Measurements from ENCODE around the gene GTF2IRD2.
"Not testable (repeated sequence)": the region's sequence is repeated elsewhere in the genome, so short reads cannot be mapped to it uniquely, and the experiment has no call there.

GTF2IRD2 gene

DNA sequence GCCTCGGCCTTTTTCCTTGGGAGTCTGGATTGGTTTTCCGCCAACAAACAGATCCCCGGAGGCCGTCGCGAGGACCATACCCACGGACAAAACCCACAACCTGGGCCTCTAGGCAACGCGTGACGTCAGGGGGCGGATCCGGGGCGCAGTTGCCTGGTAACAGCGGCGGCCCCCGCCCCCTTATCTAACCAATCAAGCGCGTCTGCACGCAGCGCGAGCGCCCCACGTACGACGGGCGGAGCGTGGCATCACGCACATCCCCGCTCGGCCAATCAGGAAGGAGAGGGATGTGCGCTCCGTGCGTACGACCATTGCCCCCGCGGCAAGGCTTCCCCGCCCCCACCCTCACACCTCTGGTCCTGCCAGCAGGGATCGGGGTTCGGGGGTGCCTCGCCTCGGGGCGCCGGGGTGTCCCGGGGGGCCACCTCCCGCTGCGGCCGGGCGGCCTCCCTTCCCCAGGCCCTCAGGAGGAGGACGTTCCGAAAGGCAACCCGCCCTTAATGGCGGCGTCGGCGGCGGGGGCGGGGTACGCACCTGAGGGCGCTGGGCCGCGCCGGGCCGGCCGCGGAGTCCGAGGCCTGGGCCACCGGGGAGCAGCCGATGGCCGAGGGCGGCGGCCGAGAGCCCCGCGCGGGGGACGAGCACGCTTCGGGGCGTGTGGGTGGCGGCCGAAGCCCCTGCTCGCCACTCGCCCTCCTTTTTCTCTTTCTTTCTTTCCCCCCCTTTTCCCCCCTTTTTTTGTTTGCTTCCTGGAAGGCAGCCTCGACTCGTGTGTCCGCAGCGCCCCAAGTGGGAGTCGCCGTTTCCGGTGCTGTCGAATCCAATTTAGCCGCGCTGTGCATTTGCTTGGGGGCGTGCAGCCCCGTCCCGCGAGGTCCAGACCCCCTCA, at the start of gene GTF2IRD2:
Gene GTF2IRD2 (minus strand): TSS at position 773 of the 889 bp plus-strand sequence. CDS start 15,227 bp downstream, outside the sequence.
- H3K4me3 ChIP-seq (ENCODE audit: low read depth, low read length): peak within 1 kb of the TSS; percentile 26; the same call in 1 of the 2 replicates
- DNase-seq (ENCODE audit: low read depth): not testable (repeated sequence)

DNA sequence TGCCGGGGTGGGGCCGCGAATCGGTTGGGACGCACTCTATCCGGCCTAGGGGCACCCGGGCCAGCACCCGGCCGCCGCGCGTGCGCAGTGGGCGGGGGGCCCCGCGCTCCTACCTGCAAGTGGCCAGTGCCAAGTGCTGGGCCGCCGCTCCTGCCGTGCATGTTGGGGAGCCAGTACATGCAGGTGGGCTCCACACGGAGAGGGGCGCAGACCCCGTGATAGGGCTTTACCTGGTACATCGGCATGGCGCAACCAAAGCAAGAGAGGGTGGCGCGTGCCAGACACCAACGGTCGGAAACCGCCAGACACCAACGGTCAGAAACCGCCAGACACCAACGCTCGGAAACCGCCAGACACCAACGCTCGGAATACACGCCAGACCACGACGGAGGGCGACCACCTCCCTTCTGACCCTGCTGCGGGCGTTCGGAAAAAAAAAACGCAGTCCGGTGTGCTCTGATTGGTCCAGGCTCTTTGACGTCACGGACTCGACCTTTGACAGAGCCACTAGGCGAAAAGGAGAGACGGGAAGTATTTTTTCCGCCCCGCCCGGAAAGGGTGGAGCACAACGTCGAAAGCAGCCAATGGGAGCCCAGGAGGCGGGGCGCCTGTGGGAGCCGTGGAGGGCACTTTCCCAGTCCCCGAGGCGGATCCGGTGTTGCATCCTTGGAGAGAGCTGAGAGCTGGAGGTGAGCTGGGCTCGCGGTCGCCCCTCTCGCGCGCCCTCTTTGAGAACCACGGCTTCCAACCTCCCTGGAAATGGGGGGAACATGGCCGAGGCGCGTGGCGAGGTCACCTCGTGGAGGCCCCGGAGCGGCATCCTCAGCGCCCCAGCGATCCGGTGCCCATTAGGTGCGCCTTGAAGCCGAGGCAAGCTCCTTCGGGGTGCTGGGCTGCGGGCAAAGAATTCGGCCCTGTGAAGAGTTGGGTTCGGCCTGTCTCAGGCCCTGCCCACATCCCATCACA, 39.0 kb upstream of the GTF2IRD2 start:
- peak overlapping the region; percentile 58 for H3K4me3 ChIP-seq (ENCODE audit: low read depth, low read length)
- DNase-seq (ENCODE audit: low read depth): peak; percentile 19

DNA sequence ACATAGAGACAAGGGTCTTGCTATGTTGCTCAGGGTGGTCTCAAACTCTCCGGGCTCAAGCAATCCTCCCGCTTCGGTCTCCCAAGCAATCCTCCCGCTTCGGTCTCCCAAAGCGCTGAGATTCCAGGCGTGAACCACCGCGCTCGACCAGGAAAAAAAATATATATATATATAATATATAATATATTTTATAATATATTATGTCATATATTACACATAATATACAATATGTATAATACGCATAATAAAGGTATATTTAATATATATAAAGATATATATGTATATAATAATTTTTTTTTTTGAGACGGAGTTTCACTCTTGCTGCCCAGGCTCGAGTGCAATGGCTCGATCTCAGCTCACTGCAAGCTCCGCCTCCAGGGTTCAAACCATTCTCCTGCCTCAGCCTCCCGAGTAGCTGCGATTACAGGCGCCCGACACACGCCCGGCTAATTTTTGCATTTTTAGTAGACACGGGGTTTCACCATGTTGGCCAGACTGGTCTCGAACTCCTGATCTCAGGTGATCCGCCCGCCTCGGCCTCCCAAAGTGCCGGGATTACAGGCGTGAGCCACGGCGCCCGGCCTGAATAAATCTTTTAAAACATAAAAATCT, 38.2 kb upstream of the GTF2IRD2 start:
- DNase-seq (ENCODE audit: low read depth): not testable (repeated sequence)
- peak overlapping the region; percentile 23; the same call in 1 of the 2 replicates for H3K4me3 ChIP-seq (ENCODE audit: low read depth, low read length)

DNA sequence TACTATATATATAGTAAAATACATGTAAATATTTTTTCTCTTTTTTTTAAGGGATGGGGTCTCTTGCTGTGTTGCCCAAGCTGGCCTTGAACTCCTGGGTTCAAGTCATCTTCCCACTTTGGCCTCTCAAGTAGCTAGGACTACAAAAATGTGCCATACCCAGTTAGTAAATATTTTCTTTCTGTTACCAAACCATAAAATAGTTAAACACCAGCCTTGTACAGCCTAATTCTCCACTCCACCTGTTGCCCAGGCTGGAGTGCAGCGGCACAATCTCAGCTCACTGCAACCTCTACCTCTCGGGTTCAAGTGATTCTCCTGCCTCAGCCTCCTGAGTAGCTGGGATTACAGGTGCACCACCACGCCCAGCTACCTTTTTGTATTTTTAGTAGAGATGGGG, 33.9 kb upstream of the GTF2IRD2 start:
- DNase-seq (ENCODE audit: low read depth); H3K4me3 ChIP-seq (ENCODE audit: low read depth, low read length): not testable (repeated sequence)

GRCh38 chr7:74882110-74882509, 30.7 kb upstream of the GTF2IRD2 start:
- DNase-seq (ENCODE audit: low read depth); H3K4me3 ChIP-seq (ENCODE audit: low read depth, low read length): not testable (repeated sequence)

DNA sequence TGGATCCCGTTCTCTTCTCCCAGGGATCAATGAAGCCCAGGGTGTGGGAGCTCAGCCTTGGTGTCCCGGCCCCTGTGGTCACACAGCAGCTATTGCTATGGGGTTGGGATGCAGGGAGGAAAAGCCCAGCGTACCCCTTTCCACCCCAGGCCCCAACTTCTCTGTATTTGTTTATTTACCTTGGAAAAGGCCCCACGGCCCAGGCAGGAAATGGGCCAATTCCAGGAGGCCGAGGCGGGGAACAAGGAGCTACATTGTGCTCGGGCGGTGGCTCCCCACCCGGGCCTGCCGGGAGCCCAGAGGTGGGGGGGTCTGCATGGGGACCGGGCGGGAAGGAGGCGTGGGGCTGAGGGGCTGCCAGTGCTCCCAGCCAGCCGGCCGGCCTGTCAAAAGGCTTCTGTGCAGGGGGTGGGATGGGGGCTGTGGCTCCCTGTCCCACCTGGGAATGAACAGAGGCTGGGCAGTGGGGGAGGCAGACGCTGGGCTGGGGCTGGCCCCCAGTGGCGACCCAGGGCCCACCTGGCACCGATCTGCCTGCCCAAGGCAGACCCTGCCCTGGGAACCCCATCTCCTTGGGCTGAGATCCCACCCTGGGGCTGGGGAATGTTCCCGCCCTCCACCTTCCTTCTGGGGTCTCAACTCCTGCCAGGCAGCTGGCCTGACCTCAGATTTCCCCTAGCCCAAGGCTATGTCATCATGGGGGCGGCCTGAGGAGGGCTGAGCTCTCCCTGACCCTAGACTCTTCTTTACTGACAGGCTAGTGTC, 23.5 kb upstream of the GTF2IRD2 start:
- DNase-seq (ENCODE audit: low read depth); H3K4me3 ChIP-seq (ENCODE audit: low read depth, low read length): not testable (repeated sequence)

GRCh38 chr7:74874104-74874747, 22.8 kb upstream of the GTF2IRD2 start:
- DNase-seq (ENCODE audit: low read depth); H3K4me3 ChIP-seq (ENCODE audit: low read depth, low read length): not testable (repeated sequence)

DNA sequence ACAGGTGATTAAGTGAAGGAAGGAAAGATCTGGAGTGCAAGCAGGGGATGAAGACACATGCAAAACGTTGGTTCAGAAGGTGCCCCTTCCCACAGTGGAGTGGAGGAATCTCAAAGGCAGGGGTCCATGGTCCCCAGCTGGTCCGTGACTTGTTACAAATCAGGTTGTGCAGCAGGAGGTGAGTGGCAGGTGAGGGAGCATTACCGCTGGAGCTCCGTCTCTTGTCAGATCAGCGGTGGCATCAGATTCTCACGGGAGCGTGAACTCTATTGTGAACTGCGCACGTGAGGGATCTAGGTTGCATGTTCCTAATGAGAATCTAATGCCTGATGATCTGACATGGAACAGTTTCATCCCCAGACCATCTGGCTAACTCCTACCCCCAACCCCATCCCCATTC, 21.1 kb upstream of the GTF2IRD2 start:
- not testable (repeated sequence) for DNase-seq (ENCODE audit: low read depth); H3K4me3 ChIP-seq (ENCODE audit: low read depth, low read length)

DNA sequence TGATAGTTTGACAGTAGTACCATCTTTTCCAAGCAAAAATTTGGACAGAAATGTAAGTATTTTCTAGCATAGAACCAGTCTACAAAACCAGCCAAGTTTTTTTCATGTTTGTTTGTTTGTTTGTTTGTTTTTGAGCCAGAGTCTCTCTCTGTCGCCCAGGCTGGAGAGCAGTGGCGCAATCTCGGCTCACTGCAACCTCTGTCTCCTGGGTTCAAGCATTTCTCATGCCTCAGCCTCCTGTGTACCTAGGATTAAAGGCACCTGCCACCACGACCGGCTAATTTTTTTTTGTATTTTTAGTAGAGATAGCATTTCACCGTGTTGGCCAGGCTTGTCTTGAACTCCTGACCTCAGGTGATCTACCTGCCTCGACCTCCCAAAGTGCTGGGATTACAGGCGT, 14.4 kb upstream of the GTF2IRD2 start:
- DNase-seq (ENCODE audit: low read depth); H3K4me3 ChIP-seq (ENCODE audit: low read depth, low read length): not testable (repeated sequence)

GRCh38 chr7:74849853-74850252, 1.6 kb downstream of the GTF2IRD2 start:
- not testable (repeated sequence) for H3K4me3 ChIP-seq (ENCODE audit: low read depth, low read length); DNase-seq (ENCODE audit: low read depth)

DNA sequence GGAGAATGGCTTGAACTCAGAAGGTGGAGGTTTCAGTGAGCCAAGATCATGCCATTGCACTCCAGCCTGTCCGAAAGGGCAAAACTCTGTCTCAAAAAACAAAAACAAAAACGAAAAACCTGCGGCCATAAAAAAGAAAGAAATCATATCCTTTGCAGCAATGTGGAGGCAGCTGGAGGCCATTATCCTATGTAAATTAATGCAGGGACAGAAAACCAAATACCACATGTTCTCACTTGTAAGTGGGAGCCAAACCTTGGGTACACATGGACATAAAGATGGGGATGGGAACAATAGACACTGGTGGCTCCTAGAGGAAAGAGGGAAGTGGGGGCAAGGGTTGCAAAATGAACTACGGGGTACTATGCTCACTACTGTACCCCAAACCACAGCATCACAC, 21.0 kb downstream of the GTF2IRD2 start:
- H3K4me3 ChIP-seq (ENCODE audit: low read depth, low read length); DNase-seq (ENCODE audit: low read depth): not testable (repeated sequence)

- not testable (repeated sequence) for H3K4me3 ChIP-seq (ENCODE audit: low read depth, low read length)
Observed at GRCh38 chr7:74829959-74830358, 21.4 kb downstream of the GTF2IRD2 start.

DNA sequence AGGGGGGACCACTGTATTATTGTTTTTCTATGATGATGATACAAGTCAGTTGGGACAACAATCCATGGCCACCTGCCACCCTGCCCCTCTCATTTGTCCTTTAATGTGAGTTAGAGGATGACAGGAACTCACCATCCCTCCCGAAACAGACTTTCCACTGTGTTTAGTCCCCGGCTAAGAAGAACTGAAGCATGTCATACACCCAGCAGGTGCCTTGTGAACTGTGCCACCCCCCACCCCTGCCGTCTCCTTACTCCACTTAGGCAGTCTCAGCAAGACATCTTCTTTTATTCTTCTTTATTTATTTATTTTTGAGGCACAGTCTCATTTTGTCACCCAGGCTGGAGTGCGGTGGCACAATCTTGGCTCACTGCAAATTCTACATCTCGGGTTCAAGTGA, 30.1 kb downstream of the GTF2IRD2 start:
- H3K4me3 ChIP-seq (ENCODE audit: low read depth, low read length); DNase-seq (ENCODE audit: low read depth): not testable (repeated sequence)

More at GRCh38 chr7:74829959-74830358, 21.4 kb downstream of the GTF2IRD2 start:
- not testable (repeated sequence) for DNase-seq (ENCODE audit: low read depth)

DNA sequence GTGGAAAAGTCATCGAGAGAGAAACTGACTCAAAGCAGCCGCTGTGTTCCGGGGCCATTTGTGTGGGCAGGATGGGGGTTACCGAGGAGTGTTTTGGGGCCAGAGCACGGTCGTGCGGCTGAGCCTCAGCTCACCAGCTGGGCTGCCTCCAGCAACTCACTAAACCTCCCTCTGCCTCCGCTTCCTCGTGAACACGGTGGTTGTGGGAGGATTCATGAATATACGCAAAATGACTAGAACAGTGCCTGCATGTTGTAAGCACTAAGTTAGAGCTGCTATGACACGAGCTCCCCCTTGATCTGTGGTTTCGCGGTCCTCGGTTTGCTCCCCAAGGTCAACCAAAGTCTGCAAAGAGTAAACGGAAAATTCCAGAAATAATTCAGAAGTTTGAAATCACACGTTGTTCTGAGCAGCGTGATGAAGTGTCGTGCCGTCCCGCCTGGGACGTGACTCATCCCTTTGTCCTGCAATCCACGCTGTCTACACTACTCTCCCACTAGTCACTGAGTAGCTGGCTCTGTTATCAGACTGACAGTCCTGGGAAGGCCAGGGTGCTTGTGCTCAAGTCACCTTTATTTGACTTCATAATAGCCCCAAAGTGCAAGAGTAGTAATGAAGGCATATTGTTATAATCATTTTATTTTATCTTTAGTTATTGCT, 31.1 kb downstream of the GTF2IRD2 start:
- H3K4me3 ChIP-seq (ENCODE audit: low read depth, low read length); DNase-seq (ENCODE audit: low read depth): not testable (repeated sequence)

DNA sequence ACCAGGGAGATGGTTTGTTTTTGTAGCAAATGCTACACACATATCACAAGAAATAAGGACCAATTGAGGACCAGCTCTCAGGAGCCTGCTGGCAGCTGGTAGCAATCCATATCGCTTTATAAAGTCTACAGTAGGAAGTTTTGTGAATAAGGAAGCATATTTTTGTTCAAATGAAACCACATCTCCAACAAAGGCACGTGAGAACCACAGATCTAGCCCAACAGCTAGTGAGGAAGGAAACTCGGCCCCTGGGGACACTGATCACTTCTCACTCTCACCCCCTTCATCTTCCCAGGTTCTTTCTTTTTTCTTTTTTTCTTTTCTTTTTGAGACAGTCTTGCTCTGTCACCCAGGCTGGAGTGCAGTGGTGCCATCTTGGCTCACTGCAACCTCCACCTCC, 35.5 kb downstream of the GTF2IRD2 start:
- not testable (repeated sequence) for H3K4me3 ChIP-seq (ENCODE audit: low read depth, low read length); DNase-seq (ENCODE audit: low read depth)

DNA sequence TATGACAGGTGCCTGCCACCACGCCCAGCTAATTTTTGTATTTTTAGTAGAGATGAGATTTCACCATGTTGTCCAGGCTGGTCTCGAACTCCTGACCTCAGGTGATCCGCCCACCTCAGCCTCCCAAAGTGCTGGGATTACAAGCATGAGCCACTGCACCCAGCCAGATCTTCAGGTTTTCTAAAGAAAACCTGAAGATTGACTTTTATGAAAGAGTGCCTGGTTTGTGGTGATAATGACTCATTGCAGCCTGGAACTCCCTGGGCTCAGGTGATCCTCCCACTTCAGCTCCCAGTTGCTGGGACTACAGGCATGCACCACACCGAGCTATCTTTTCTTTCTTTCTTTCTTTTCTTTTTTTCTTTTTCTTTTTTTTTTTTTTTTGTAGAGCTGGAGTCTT, 52.8 kb downstream of the GTF2IRD2 start:
- not testable (repeated sequence) for DNase-seq (ENCODE audit: low read depth); H3K4me3 ChIP-seq (ENCODE audit: low read depth, low read length)

DNA sequence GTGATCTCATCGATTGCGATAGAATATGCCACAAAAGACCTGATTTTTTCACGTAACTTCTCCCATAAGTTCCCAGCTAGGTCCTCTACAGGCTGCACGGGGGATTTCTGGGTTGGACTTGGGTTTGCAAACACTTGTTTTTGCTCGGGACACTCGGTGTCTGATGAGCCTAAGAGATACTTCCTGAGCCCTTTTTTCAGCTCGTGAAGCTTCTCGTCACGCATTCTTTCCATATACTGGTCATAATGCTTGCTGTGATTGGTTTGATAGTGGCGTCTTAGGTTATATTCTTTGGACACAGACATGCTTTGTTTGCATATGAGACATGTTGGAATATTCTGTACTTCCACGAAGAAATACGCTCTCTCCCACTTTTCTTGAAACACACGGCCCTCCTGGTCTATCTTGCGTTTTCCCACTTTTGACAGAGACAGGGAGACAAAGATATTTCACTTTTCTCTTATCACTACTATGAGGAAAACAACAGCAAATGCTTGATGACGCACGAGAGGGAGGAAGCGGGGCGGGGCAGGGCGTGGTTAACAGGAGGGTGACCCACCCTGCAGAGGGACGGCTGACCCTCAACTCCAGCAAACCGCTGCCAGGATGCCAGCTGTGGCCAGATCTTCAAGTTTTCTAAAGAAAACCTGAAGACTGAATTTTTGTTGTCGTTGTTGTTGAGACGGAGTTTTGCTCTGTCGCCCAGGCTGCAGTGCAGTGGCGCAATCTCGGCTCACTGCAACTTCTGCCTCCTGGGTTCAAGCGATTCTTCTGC, 53.4 kb downstream of the GTF2IRD2 start:
- not testable (repeated sequence) for DNase-seq (ENCODE audit: low read depth); H3K4me3 ChIP-seq (ENCODE audit: low read depth, low read length)
